ENCODE data around the gene PALLD. TPM values are rescaled to one million over a fixed set of nuclear protein-coding genes. Genes with fewer than 3 reads are reported as not detected.

Gene PALLD
- total and polyA plus RNA-seq, 2 of the 13 experiments (the other 11 are each of a cell fraction or from before 2014, with no cell fraction given): 0.50 to 1.5 TPM

- H3K36me3 ChIP-seq (replicated peaks in 1 of 2; ENCODE audit: control insufficient read depth in 1 of 2, insufficient read depth in 2 of 2, low read length in 2 of 2): no peaks in the 10 kb centered on the region
- H3K4me1 ChIP-seq (ENCODE audit: insufficient read depth, low read length): no peaks in the 10 kb centered on the region
- ATAC-seq (no peak), DNase-seq (ENCODE audit: low spot score) (no peak), FAIRE-seq (no peak)
- no peaks in the 10 kb centered on the region for H4K20me1 ChIP-seq (ENCODE audit: insufficient read depth, low read length)
- TF ChIP-seq ZNF3 (CRISPR knock-in tag; IDR thresholded peaks at IDR 0.05) (no peak), PPARG (CRISPR knock-in tag; conservative IDR thresholded peaks at IDR 0.05) (no peak), SIX1 (CRISPR knock-in tag; IDR thresholded peaks at IDR 0.05; ENCODE audit: borderline replicate concordance) (no peak), ZNF503 (CRISPR knock-in tag; IDR thresholded peaks at IDR 0.05) (no peak), SALL2 (CRISPR knock-in tag; IDR thresholded peaks at IDR 0.05) (no peak), ZNF766 (CRISPR knock-in tag; IDR thresholded peaks at IDR 0.05; ENCODE audit: borderline replicate concordance) (no peak), ZNF367 (CRISPR knock-in tag; IDR thresholded peaks at IDR 0.05; ENCODE audit: borderline replicate concordance) (no peak), ZNF790 (CRISPR knock-in tag; IDR thresholded peaks at IDR 0.05; ENCODE audit: borderline replicate concordance) (no peak), CBX5 (CRISPR knock-in tag; IDR thresholded peaks at IDR 0.05; ENCODE audit: borderline replicate concordance) (no peak), NCOR1 (IDR thresholded peaks at IDR 0.05; ENCODE audit: borderline replicate concordance, low read length) (no peak), PHF20 (CRISPR knock-in tag; IDR thresholded peaks at IDR 0.05) (no peak)
- TF ChIP-seq, protein P1, sequence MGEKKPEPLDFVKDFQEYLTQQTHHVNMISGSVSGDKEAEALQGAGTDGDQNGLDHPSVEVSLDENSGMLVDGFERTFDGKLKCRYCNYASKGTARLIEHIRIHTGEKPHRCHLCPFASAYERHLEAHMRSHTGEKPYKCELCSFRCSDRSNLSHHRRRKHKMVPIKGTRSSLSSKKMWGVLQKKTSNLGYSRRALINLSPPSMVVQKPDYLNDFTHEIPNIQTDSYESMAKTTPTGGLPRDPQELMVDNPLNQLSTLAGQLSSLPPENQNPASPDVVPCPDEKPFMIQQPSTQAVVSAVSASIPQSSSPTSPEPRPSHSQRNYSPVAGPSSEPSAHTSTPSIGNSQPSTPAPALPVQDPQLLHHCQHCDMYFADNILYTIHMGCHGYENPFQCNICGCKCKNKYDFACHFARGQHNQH (CRISPR knock-in tag; IDR thresholded peaks at IDR 0.05): no peak
- TF ChIP-seq, protein P2, sequence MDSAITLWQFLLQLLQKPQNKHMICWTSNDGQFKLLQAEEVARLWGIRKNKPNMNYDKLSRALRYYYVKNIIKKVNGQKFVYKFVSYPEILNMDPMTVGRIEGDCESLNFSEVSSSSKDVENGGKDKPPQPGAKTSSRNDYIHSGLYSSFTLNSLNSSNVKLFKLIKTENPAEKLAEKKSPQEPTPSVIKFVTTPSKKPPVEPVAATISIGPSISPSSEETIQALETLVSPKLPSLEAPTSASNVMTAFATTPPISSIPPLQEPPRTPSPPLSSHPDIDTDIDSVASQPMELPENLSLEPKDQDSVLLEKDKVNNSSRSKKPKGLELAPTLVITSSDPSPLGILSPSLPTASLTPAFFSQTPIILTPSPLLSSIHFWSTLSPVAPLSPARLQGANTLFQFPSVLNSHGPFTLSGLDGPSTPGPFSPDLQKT (CRISPR knock-in tag; IDR thresholded peaks at IDR 0.05; ENCODE audit: borderline replicate concordance): no peak
- H3K9me3 ChIP-seq (ENCODE audit: low read length): no peaks in the 10 kb centered on the region
- H2AFZ ChIP-seq (ENCODE audit: low read length): no peak overlapping the region
- no peaks in the 10 kb centered on the region for H3K79me2 ChIP-seq (ENCODE audit: insufficient read depth, low read length)
- H3K27me3 ChIP-seq (ENCODE audit: control insufficient read depth in 1 of 2, insufficient read depth in 2 of 2, low read length in 2 of 2): 0 out of 5 replicates have a peak, but pooled peaks cover 0 to 3% of the 10 kb centered on the region in 2 experiments
- H3K27ac ChIP-seq (ENCODE audit: extremely low read length, insufficient read depth, low read length): no peak overlapping the region
- H3K4me2 ChIP-seq (ENCODE audit: low read depth, low read length): no peak overlapping the region
- no peak overlapping the region for H3K4me3 ChIP-seq (replicated peaks in 1 of 3; ENCODE audit: insufficient read depth in 1 of 3, low read depth in 2 of 3, low read length in 3 of 3)
- intact Hi-C loops (cut with micrococcal nuclease; ENCODE audit: unreplicated experiment) (no loop called here), in situ Hi-C loops (cut with HindIII; ENCODE audit: extremely low pct_ligation_motif_present, low pct_unique_long_range_greater_than_20kb) (loop anchor here (10.0 kb wide), 1 partner anchor 202 kb away; no protein-coding TSS in a partner anchor)
- no peak overlapping the region for H3K9ac ChIP-seq (ENCODE audit: insufficient read depth, low read depth, low read length)
- ChIA-PET CTCF (ENCODE audit: low intra/inter-chr PET ratio, low total read pairs) (no interaction called here), POLR2A (no interaction called here)
- BruUV-seq (replicated peaks): no TSS peak
- 60% methylated on average over 4 of the region's 4 CpGs for WGBS (ENCODE audit: low lambda C conversion rate)
These were observed 215.6 kb downstream of the PALLD start for GRCh38 chr4:168712316-168712890.
